Fibroblast of villous mesenchyme (primary cell): ENCODE data around the gene PRDM2. TPM values are rescaled to one million over a fixed set of nuclear protein-coding genes. Genes with fewer than 3 reads are reported as not detected.

Experiments used
- DNase-seq: peaks from one replicate; pipeline ENCODE4 v3.0.0-alpha.2; 2010; ENCODE audit warnings: low read depth
- H3K4me3 ChIP-seq: 2 replicates; pipeline ENCODE4 v1.5.1; 2011; ENCODE audit warnings: low read depth, mild to moderate bottlenecking, low read length
- CTCF ChIP-seq: IDR thresholded peaks from 2 replicates; pipeline ENCODE4 v1.5.1; 2012; ENCODE audit warnings: low read depth, mild to moderate bottlenecking, low read length; ENCODE audit not compliant: insufficient read depth
- total RNA-seq: library from RNA; depleted of rRNA; stranded (reverse); fragments of >200 nt; gene quantifications from 2 replicates; pipeline ENCODE4 v1.2.3, GENCODE V29; 2012

Gene PRDM2
- total RNA-seq, 1 donor, result 19.9 TPM

GRCh38 chr1:13779930-13780329, 79.9 kb downstream of the PRDM2 start:
- DNase-seq, result no peak
- no peak for TF ChIP-seq CTCF

GRCh38 chr1:13780780-13781179, 80.8 kb downstream of the PRDM2 start:
- no peak for TF ChIP-seq CTCF
- H3K4me3 ChIP-seq, result no peak overlapping the region

More at GRCh38 chr1:13779930-13780329, 79.9 kb downstream of the PRDM2 start:
- H3K4me3 ChIP-seq, result no peak overlapping the region

GRCh38 chr1:13781228-13781627, 81.2 kb downstream of the PRDM2 start:
- no peak for TF ChIP-seq CTCF

More at GRCh38 chr1:13780780-13781179, 80.8 kb downstream of the PRDM2 start:
- no peak for DNase-seq

GRCh38 chr1:13781907-13782633, 82.1 kb downstream of the PRDM2 start:
- H3K4me3 ChIP-seq, result peak overlapping the region; percentile 38
- peak; percentile 86 for DNase-seq
- no peak for TF ChIP-seq CTCF

More at GRCh38 chr1:13781228-13781627, 81.2 kb downstream of the PRDM2 start:
- peak; percentile 22 for DNase-seq
- no peak overlapping the region for H3K4me3 ChIP-seq

- peak overlapping the region; percentile 38 for H3K4me3 ChIP-seq
- peak; percentile 18 for DNase-seq
- TF ChIP-seq CTCF, result no peak
Measured at GRCh38 chr1:13782634-13783360, 82.8 kb downstream of the PRDM2 start.

GRCh38 chr1:13783551-13783950, 83.6 kb downstream of the PRDM2 start:
- no peak for TF ChIP-seq CTCF
- no peak overlapping the region for H3K4me3 ChIP-seq
- DNase-seq, result peak; percentile 23
